IMR-90 (cell line): Measurements from ENCODE around the gene MBLAC2. TPM values are rescaled to one million over a fixed set of nuclear protein-coding genes. Genes with fewer than 3 reads are reported as not detected.
A peak's percentile ranks its signal among the peaks of the same experiment; 100 is the strongest.

ENCODE experiments used
- ATAC-seq: fragments of 200-7000 bp; cut with Tn5 transposase; 2 replicates; pipeline ENCODE4 v1.9.1; 2020; ENCODE audit warnings: low read depth, mild to moderate bottlenecking, moderate library complexity
- BruUV-seq: library from RNA; stranded (reverse); fragments of 400-500 nt; replicated peaks from 2 replicates; lab custom pipeline; 2021; lab: Mats Ljungman, UMichigan
- CTCF ChIA-PET: fragments of 300-600 bp; formaldehyde crosslinking; extraction: SDS; loops from one replicate; lab custom pipeline; 2021; ENCODE audit warnings: antibody characterized with exemption; lab: Yijun Ruan, JAX
- POLR2A ChIA-PET: fragments of 300-600 bp; sonication (Branson Sonifier 250); formaldehyde crosslinking; loops from one replicate; lab custom pipeline; 2022; ENCODE audit warnings: antibody characterized with exemption; ENCODE audit not compliant: unreplicated experiment; lab: Charles Lee
- DNase-seq: peaks from one replicate; pipeline ENCODE4 v3.0.0; 2013
- H2AFZ ChIP-seq: replicated peaks from 2 replicates; pipeline ENCODE3; 2013; ENCODE audit warnings: low read length, mild to moderate bottlenecking; ENCODE audit not compliant: poor library complexity
- H2AK5ac ChIP-seq: 2 replicates; pipeline ENCODE4 v1.6.1; 2013; ENCODE audit warnings: low read depth, low read length, inconsistent platforms
- H2AK9ac ChIP-seq: replicated peaks from 2 replicates; pipeline ENCODE3; 2013; ENCODE audit warnings: mild to moderate bottlenecking, low read depth, low read length, moderate library complexity; ENCODE audit not compliant: poor library complexity
- H2BK120ac ChIP-seq: 2 replicates; pipeline ENCODE4 v1.6.1; 2013; ENCODE audit warnings: low read depth, low read length, inconsistent platforms
- H2BK15ac ChIP-seq: 3 replicates; pipeline ENCODE4 v1.6.1; 2013; ENCODE audit warnings: low read depth, low read length, inconsistent platforms
- H2BK20ac ChIP-seq: 2 replicates; pipeline ENCODE4 v1.6.1; 2013; ENCODE audit warnings: low read depth, mild to moderate bottlenecking, inconsistent platforms, low read length, moderate library complexity
- H2BK5ac ChIP-seq: 2 replicates; pipeline ENCODE4 v1.6.1; 2013; ENCODE audit warnings: mild to moderate bottlenecking, low read depth, low read length, inconsistent platforms; ENCODE audit not compliant: poor library complexity, severe bottlenecking
- H3K14ac ChIP-seq: replicated peaks from 2 replicates; pipeline ENCODE4 v1.6.1; 2013; ENCODE audit warnings: low read depth, low read length, inconsistent platforms
- H3K18ac ChIP-seq: 2 replicates; pipeline ENCODE4 v1.6.1; 2013; ENCODE audit warnings: low read depth, low read length, control low read depth
- H3K23ac ChIP-seq: 2 replicates; pipeline ENCODE4 v1.6.1; 2013; ENCODE audit warnings: low read depth, low read length, inconsistent platforms
- H3K27ac ChIP-seq: 2 replicates; pipeline ENCODE4 v1.5.1; 2013; ENCODE audit warnings: mild to moderate bottlenecking, control low read depth, low read length; ENCODE audit not compliant: insufficient read depth
- H3K27me3 ChIP-seq: 2 replicates; pipeline ENCODE4 v1.6.1; 2013; ENCODE audit warnings: low read length; ENCODE audit not compliant: control insufficient read depth, insufficient read depth
- H3K36me3 ChIP-seq: 2 replicates; pipeline ENCODE4 v1.6.1; 2013; ENCODE audit warnings: low read length, mixed read lengths; ENCODE audit not compliant: control insufficient read depth, insufficient read depth
- H3K4ac ChIP-seq: 2 replicates; pipeline ENCODE4 v1.6.1; 2013; ENCODE audit warnings: low read depth, low read length, inconsistent platforms
- H3K4me1 ChIP-seq: 2 replicates; pipeline ENCODE4 v1.6.1; 2013; ENCODE audit warnings: low read length, mixed read lengths; ENCODE audit not compliant: control insufficient read depth, insufficient read depth
- H3K4me2 ChIP-seq: 2 replicates; pipeline ENCODE4 v1.6.1; 2013; ENCODE audit warnings: low read depth, mild to moderate bottlenecking, control low read depth, low read length, moderate library complexity
- H3K4me3 ChIP-seq: 2 replicates; pipeline ENCODE4 v1.5.1; 2013; ENCODE audit warnings: low read depth, mild to moderate bottlenecking, control low read depth, low read length, moderate library complexity; ENCODE audit not compliant: insufficient read depth
- H3K56ac ChIP-seq: 2 replicates; pipeline ENCODE4 v1.6.1; 2013; ENCODE audit warnings: low read length, inconsistent platforms; ENCODE audit not compliant: insufficient read depth; ENCODE audit errors: extremely low read depth
- H3K79me1 ChIP-seq, 2 experiments: 2 replicates each; pipeline ENCODE4 v1.6.1; 2013; ENCODE audit warnings: low read length in 2 of 2, inconsistent platforms in 1 of 2, low read depth in 1 of 2
- H3K9ac ChIP-seq: 2 replicates; pipeline ENCODE4 v1.6.1; 2013; ENCODE audit warnings: low read depth, low read length, control low read depth
- H3K9me1 ChIP-seq: 2 replicates; pipeline ENCODE4 v1.6.1; 2013; ENCODE audit warnings: low read length, inconsistent platforms; ENCODE audit not compliant: insufficient read depth
- H3K9me3 ChIP-seq: 2 replicates; pipeline ENCODE4 v1.6.1; 2013; ENCODE audit warnings: low read length; ENCODE audit not compliant: control insufficient read depth, insufficient read depth
- H4K20me1 ChIP-seq: 2 replicates; pipeline ENCODE4 v1.6.1; 2013; ENCODE audit warnings: low read length, inconsistent platforms; ENCODE audit not compliant: insufficient read depth
- H4K5ac ChIP-seq: 2 replicates; pipeline ENCODE4 v1.6.1; 2013; ENCODE audit warnings: mild to moderate bottlenecking, low read depth, low read length, control low read depth
- H4K8ac ChIP-seq, 2 experiments: 2 replicates each; pipeline ENCODE4 v1.6.1; 2013; ENCODE audit warnings: low read depth in 2 of 2, low read length in 2 of 2, control low read depth in 1 of 2, inconsistent platforms in 1 of 2
- H4K91ac ChIP-seq: 2 replicates; pipeline ENCODE4 v1.6.1; 2013; ENCODE audit warnings: low read depth, low read length, inconsistent platforms; ENCODE audit not compliant: insufficient read depth
- CHD1 ChIP-seq: IDR thresholded peaks from 2 replicates; pipeline ENCODE4 v1.6.1; 2012; ENCODE audit warnings: low read depth, low read length, improper control_type of control experiment
- MAZ ChIP-seq: IDR thresholded peaks from 2 replicates; pipeline ENCODE4 v1.6.1; 2012; ENCODE audit warnings: low read depth, mild to moderate bottlenecking, low read length, improper control_type of control experiment, moderate library complexity, borderline replicate concordance
- MXI1 ChIP-seq: IDR thresholded peaks from 2 replicates; pipeline ENCODE4 v1.6.1; 2012; ENCODE audit warnings: low read depth, mild to moderate bottlenecking, low read length, moderate library complexity, borderline replicate concordance
- NFE2L2 ChIP-seq: fragments of 150-350 bp; IDR thresholded peaks from 2 replicates; pipeline ENCODE4 v1.6.1; 2016; ENCODE audit warnings: low read depth, mild to moderate bottlenecking, low read length
- POLR2A ChIP-seq: IDR thresholded peaks from 2 replicates; pipeline ENCODE4 v1.6.1; 2012; ENCODE audit warnings: mild to moderate bottlenecking, low read depth, low read length
- RCOR1 ChIP-seq: IDR thresholded peaks from 2 replicates; pipeline ENCODE4 v1.6.1; 2012; ENCODE audit warnings: mild to moderate bottlenecking, low read length, improper control_type of control experiment; ENCODE audit not compliant: insufficient replicate concordance
- SMC3 ChIP-seq: fragments of 150-350 bp; IDR thresholded peaks from 2 replicates; pipeline ENCODE4 v1.6.1; 2016; ENCODE audit warnings: low read depth, mild to moderate bottlenecking, antibody characterized with exemption, low read length, moderate library complexity
- WGBS, 2 experiments: methylation state at CpG; one replicate each; pipeline versions ENCODE4 v1.1.5 to v1.1.7; 2013; ENCODE audit warnings: missing lambda C conversion rate in 2 of 2; ENCODE audit not compliant: insufficient read length in 1 of 2; ENCODE audit errors: extremely low coverage in 2 of 2; 5-methylcytosine and 5-hydroxymethylcytosine counted together
- dilution Hi-C: fragments of 300-500 bp; cut with HindIII; formaldehyde crosslinking; loops from one replicate; pipeline ENCODE4 v1.14.3; 2018; ENCODE audit warnings: low sequenced_read_pairs; ENCODE audit not compliant: unreplicated experiment
- in situ Hi-C: fragments of 300-500 bp; cut with MboI; formaldehyde crosslinking; loops from 3 replicates; pipeline ENCODE4 v1.14.3; 2019; ENCODE audit warnings: low sequenced_read_pairs, inconsistent platforms, mixed read lengths
- intact Hi-C: fragments of 100-400 bp; cut with micrococcal nuclease; formaldehyde crosslinking; loops from 2 replicates; pipeline ENCODE4 v1.10.0; 2022
- polyA plus RNA-seq, 3 experiments: library from polyadenylated mRNA; depleted of rRNA; stranded (reverse); fragments of >200 nt; gene quantifications; 2 replicates each; pipeline ENCODE4 v1.2.3, GENCODE V29; 2012; ENCODE audit warnings: low replicate concordance in 1 of 3
- total RNA-seq: library from RNA; depleted of rRNA; stranded (reverse); fragments of >200 nt; gene quantifications from 2 replicates; pipeline ENCODE4 v1.2.3, GENCODE V29; 2012

The MBLAC2 gene
- total and polyA plus RNA-seq, 2 of the 4 experiments (the other 2 are of a cell fraction): 3.0 to 3.2 TPM

- Histone ChIP-seq H3K4me1 (peaks cover 4% of the 10 kb centered on the region), H2BK120ac (no peak overlapping the region), H3K23ac (no peak overlapping the region), H3K18ac (no peak overlapping the region), H3K4me2 (peak overlapping the region; percentile 67; the same call in 1 of the 2 replicates), H2AK5ac (no peak overlapping the region), H4K91ac (no peak overlapping the region), H2BK20ac (no peak overlapping the region), H3K27me3 (no peaks in the 10 kb centered on the region), H2BK5ac (no peak overlapping the region), H3K4ac (no peak overlapping the region), H3K14ac (no peak overlapping the region), H4K20me1 (no peaks in the 10 kb centered on the region), H3K56ac (no peak overlapping the region), H3K9me3 (no peaks in the 10 kb centered on the region), H3K36me3 (no peaks in the 10 kb centered on the region), H3K27ac (no peak overlapping the region), H2AFZ (no peak overlapping the region), H2BK15ac (no peak overlapping the region), H4K5ac (peak overlapping the region; percentile 39; the same call in 1 of the 2 replicates), H3K4me3 (no peak overlapping the region), H3K9me1 (0 out of 2 replicates have a peak, but pooled peaks cover 2% of the 10 kb centered on the region), H3K79me1 (peaks cover 9 to 10% of the 10 kb centered on the region in 2 experiments), H4K8ac (0 out of 4 replicates have a peak overlapping the region, but pooled peaks of 1 of the 2 experiments have one; percentile 37), H2AK9ac (no peak overlapping the region), H3K9ac (no peak overlapping the region)
- ChIA-PET CTCF (interaction anchor here (0.6 kb wide), 2 partner anchors 53 to 992 kb away, joined by 3 read pairs; no protein-coding TSS in a partner anchor), POLR2A (no interaction called here)
- in situ Hi-C loops (no loop called here), dilution Hi-C loops (no loop called here), intact Hi-C loops (no loop called here)
- no peak for ATAC-seq
- no peak for DNase-seq
- WGBS, 2 experiments: 40% methylated on average over 1 of the region's 2 CpGs; no CpG with 5 or more reads in 1 of the 2 experiments
- BruUV-seq: no TSS peak
- TF ChIP-seq NFE2L2 (no peak), POLR2A (no peak), MXI1 (no peak), CHD1 (no peak), MAZ (no peak), RCOR1 (no peak), SMC3 (no peak)
Measured at GRCh38 chr5:90477073-90477472, 2.5 kb upstream of the MBLAC2 start.
